ENCODE measurements around the gene TCAIM.
A peak's percentile ranks its signal among the peaks of the same experiment; 100 is the strongest.
"Not testable (repeated sequence)": the region's sequence is repeated elsewhere in the genome, so short reads cannot be mapped to it uniquely, and the experiment has no call there.

TCAIM gene

GRCh38 chr3:44416031-44417030, 77.8 kb downstream of the TCAIM start:
- no peak for DNase-seq

GRCh38 chr3:44418118-44418517, 79.6 kb downstream of the TCAIM start:
- not testable (repeated sequence) for DNase-seq

GRCh38 chr3:44418549-44418948, 80.0 kb downstream of the TCAIM start:
- DNase-seq: no peak

GRCh38 chr3:44419116-44419922, 80.8 kb downstream of the TCAIM start:
- DNase-seq: no peak

GRCh38 chr3:44419923-44420650, 81.5 kb downstream of the TCAIM start:
- no peak for DNase-seq

GRCh38 chr3:44420676-44421075, 82.1 kb downstream of the TCAIM start:
- DNase-seq: no peak

- no peak for DNase-seq
Measured at GRCh38 chr3:44421280-44421679, 82.7 kb downstream of the TCAIM start.

GRCh38 chr3:44424758-44425157, 86.2 kb downstream of the TCAIM start:
- DNase-seq: no peak

- no peak for DNase-seq
Measured at GRCh38 chr3:44427683-44428082, 89.1 kb downstream of the TCAIM start.

- DNase-seq: no peak
Measured at GRCh38 chr3:44428910-44429309, 90.3 kb downstream of the TCAIM start.

- no peak for DNase-seq
Measured at GRCh38 chr3:44429459-44429858, 90.9 kb downstream of the TCAIM start.

- no peak for DNase-seq
Measured at GRCh38 chr3:44430466-44430865, 91.9 kb downstream of the TCAIM start.

- no peak for DNase-seq
Measured at GRCh38 chr3:44434834-44435510, 96.4 kb downstream of the TCAIM start.

- no peak for DNase-seq
Measured at GRCh38 chr3:44436181-44436580, 97.6 kb downstream of the TCAIM start.

- DNase-seq: no peak
Measured at GRCh38 chr3:44437800-44438199, 99.2 kb downstream of the TCAIM start.

- DNase-seq: peak; percentile 98
Measured at GRCh38 chr3:44439499-44440295, 101.1 kb downstream of the TCAIM start.

GRCh38 chr3:44442596-44443309, 104.2 kb downstream of the TCAIM start:
- DNase-seq: peak; percentile 18

- no peak for DNase-seq
Measured at GRCh38 chr3:44444437-44444836, 105.9 kb downstream of the TCAIM start.

GRCh38 chr3:44444896-44445691, 106.5 kb downstream of the TCAIM start:
- no peak for DNase-seq

- no peak for DNase-seq
Measured at GRCh38 chr3:44445786-44446185, 107.2 kb downstream of the TCAIM start.

Data from hematopoietic multipotent progenitor cell treated with erythropoietin and hydrocortisone succinate and interleukin-3 and kit ligand, for 6 days (in vitro differentiated cells).